Smooth muscle cell (in vitro differentiated cells): Measurements from ENCODE around the gene ANO7. TPM values are rescaled to one million over a fixed set of nuclear protein-coding genes. Genes with fewer than 3 reads are reported as not detected.

Source experiments
- DNase-seq: peaks from one replicate; lab custom pipeline; 2025; ENCODE audit not compliant: unreplicated experiment; lab: John Stamatoyannopoulos, UW
- H2AFZ ChIP-seq: fragments of 200-600 bp; sonication (generic); 2 replicates; pipeline ENCODE4 v1.6.0; 2016; ENCODE audit warnings: antibody characterized with exemption, low read depth, mild to moderate bottlenecking
- H3F3A ChIP-seq: fragments of 200-600 bp; sonication (generic); 2 replicates; pipeline ENCODE4 v1.6.0; 2017; ENCODE audit warnings: antibody characterized with exemption, low read depth
- H3K27ac ChIP-seq: fragments of 200-600 bp; sonication (generic); 2 replicates; pipeline ENCODE4 v1.5.1; 2016; ENCODE audit warnings: low read depth, mild to moderate bottlenecking
- H3K27me3 ChIP-seq: fragments of 200-600 bp; sonication (generic); 2 replicates; pipeline ENCODE4 v1.6.1; 2016; ENCODE audit warnings: low read depth, mild to moderate bottlenecking
- H3K36me3 ChIP-seq: fragments of 200-600 bp; sonication (generic); 2 replicates; pipeline ENCODE4 v1.5.1; 2016; ENCODE audit warnings: low read depth
- H3K4me1 ChIP-seq: fragments of 200-600 bp; sonication (generic); 2 replicates; pipeline ENCODE4 v1.5.1; 2016; ENCODE audit warnings: low read depth
- H3K4me2 ChIP-seq: fragments of 200-600 bp; sonication (generic); 2 replicates; pipeline ENCODE4 v1.6.0; 2016; ENCODE audit warnings: mild to moderate bottlenecking
- H3K4me3 ChIP-seq: fragments of 200-600 bp; sonication (generic); 2 replicates; pipeline ENCODE4 v1.5.1; 2016; ENCODE audit warnings: mild to moderate bottlenecking
- H3K79me2 ChIP-seq: fragments of 200-600 bp; sonication (generic); 2 replicates; pipeline ENCODE4 v1.6.0; 2016; ENCODE audit warnings: low read depth, mild to moderate bottlenecking
- H3K9ac ChIP-seq: fragments of 200-600 bp; sonication (generic); 2 replicates; pipeline ENCODE4 v1.6.0; 2016; ENCODE audit warnings: low read depth
- H3K9me3 ChIP-seq: fragments of 200-600 bp; sonication (generic); replicated peaks from 2 replicates; pipeline ENCODE4 v1.5.1; 2016; ENCODE audit warnings: low read depth
- H4K20me1 ChIP-seq: fragments of 200-600 bp; sonication (generic); 2 replicates; pipeline ENCODE4 v1.6.0; 2016; ENCODE audit warnings: low read depth
- WGBS: methylation state at CpG from one replicate; pipeline ENCODE4 v1.1.7; 2016; ENCODE audit warnings: low lambda C conversion rate; 5-methylcytosine and 5-hydroxymethylcytosine counted together
- polyA plus RNA-seq: library from polyadenylated mRNA; unstranded; fragments of >200 nt; fragmentation: Nextera tagmentation; extraction: Ambion mirVana; gene quantifications from 2 replicates; pipeline ENCODE4 v1.2.1, GENCODE V29; 2016
- total RNA-seq: library from RNA; depleted of rRNA; stranded (reverse); fragments of >200 nt; gene quantifications from 2 replicates; pipeline ENCODE4 v1.2.3, GENCODE V29; 2014
- TF ChIP-seq, protein P1 (sequence below): fragments of 200-600 bp; sonication (generic); IDR thresholded peaks from 2 replicates; pipeline ENCODE4 v1.5.1; 2017; ENCODE audit warnings: borderline replicate concordance, mild to moderate bottlenecking, antibody characterized with exemption; ENCODE audit not compliant: insufficient read depth, poor library complexity, severe bottlenecking

ANO7 gene
- total and polyA plus RNA-seq, 2 experiments from 2014 or later, result 1.3 to 1.4 TPM

- Histone ChIP-seq H3K36me3 (no peaks in the 10 kb centered on the region), H3K9me3 (no peaks in the 10 kb centered on the region), H3K9ac (no peak overlapping the region), H3K27me3 (no peaks in the 10 kb centered on the region), H3K4me3 (no peak overlapping the region), H2AFZ (no peak overlapping the region), H3K4me2 (no peak overlapping the region), H3K79me2 (no peaks in the 10 kb centered on the region), H3K4me1 (no peaks in the 10 kb centered on the region), H3F3A (no peaks in the 10 kb centered on the region), H4K20me1 (no peaks in the 10 kb centered on the region), H3K27ac (no peak overlapping the region)
- DNase-seq, result no peak
- TF ChIP-seq, protein P1, sequence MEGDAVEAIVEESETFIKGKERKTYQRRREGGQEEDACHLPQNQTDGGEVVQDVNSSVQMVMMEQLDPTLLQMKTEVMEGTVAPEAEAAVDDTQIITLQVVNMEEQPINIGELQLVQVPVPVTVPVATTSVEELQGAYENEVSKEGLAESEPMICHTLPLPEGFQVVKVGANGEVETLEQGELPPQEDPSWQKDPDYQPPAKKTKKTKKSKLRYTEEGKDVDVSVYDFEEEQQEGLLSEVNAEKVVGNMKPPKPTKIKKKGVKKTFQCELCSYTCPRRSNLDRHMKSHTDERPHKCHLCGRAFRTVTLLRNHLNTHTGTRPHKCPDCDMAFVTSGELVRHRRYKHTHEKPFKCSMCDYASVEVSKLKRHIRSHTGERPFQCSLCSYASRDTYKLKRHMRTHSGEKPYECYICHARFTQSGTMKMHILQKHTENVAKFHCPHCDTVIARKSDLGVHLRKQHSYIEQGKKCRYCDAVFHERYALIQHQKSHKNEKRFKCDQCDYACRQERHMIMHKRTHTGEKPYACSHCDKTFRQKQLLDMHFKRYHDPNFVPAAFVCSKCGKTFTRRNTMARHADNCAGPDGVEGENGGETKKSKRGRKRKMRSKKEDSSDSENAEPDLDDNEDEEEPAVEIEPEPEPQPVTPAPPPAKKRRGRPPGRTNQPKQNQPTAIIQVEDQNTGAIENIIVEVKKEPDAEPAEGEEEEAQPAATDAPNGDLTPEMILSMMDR, result no peak
- WGBS, result 92% methylated on average over 14 of the region's 15 CpGs
Measured at GRCh38 chr2:241189856-241190201, 1.4 kb downstream of the ANO7 start.

DNA sequence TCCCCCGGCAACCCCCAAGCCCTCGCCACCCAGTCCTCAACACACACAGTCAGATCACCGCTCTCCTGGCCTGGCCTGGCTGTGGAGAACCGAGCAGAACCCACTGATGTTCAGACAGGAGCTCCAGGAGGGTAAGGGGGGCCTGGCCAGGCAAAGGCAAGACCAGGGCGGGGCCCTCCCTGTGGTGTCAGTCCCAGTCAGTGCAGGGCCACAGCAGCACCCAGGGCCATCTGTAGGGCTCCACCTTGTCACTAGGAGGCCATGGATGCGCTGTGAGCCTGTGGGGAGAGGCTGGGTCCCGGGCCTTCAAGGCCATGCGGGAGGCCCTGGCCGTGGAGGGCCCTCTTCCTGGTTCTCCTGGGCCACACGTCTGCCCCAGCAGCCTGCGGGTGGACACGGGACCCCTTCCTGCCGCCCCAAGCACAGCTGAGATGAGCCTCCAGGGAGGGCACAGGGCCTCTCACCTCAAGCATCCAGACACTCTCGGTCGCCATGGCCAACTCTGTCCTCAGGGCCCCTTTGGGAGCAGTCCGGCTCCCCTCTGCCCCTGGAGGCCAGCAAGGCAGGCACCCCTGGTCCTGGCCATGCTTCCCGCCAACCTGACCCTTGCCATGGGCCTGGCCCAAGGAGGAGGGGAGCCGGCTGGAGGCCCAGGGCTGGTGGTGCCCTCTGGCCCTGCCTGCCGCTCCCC is 2.0 kb downstream of the ANO7 start:
- Histone ChIP-seq H3K9me3 (no peaks in the 10 kb centered on the region), H2AFZ (no peak overlapping the region), H3K9ac (no peak overlapping the region), H3K27ac (no peak overlapping the region), H3K4me2 (no peak overlapping the region), H3K4me1 (no peaks in the 10 kb centered on the region), H3K4me3 (no peak overlapping the region), H3K79me2 (no peaks in the 10 kb centered on the region), H3K27me3 (no peaks in the 10 kb centered on the region), H4K20me1 (no peaks in the 10 kb centered on the region), H3F3A (no peaks in the 10 kb centered on the region), H3K36me3 (no peaks in the 10 kb centered on the region)
- 97% methylated on average over 18 of the region's 19 CpGs for WGBS
- no peak for DNase-seq
- TF ChIP-seq, protein P1, result no peak

GRCh38 chr2:241191081-241191480 is 2.6 kb downstream of the ANO7 start:
- Histone ChIP-seq H2AFZ (no peak overlapping the region), H3K27me3 (no peaks in the 10 kb centered on the region), H3K79me2 (no peaks in the 10 kb centered on the region), H3K36me3 (no peaks in the 10 kb centered on the region), H3K4me2 (no peak overlapping the region), H3F3A (no peaks in the 10 kb centered on the region), H4K20me1 (no peaks in the 10 kb centered on the region), H3K4me3 (no peak overlapping the region), H3K9ac (no peak overlapping the region), H3K9me3 (no peaks in the 10 kb centered on the region), H3K27ac (no peak overlapping the region), H3K4me1 (no peaks in the 10 kb centered on the region)
- 94% methylated on average over 7 of the region's 14 CpGs for WGBS
- no peak for DNase-seq
- TF ChIP-seq, protein P1, result no peak

- TF ChIP-seq, protein P1, result no peak
- H4K20me1 ChIP-seq, result no peaks in the 10 kb centered on the region
Measured at GRCh38 chr2:241193271-241193670, 4.8 kb downstream of the ANO7 start.

More at GRCh38 chr2:241193271-241193670, 4.8 kb downstream of the ANO7 start:
- no peaks in the 10 kb centered on the region for H3K4me1 ChIP-seq
- H2AFZ ChIP-seq, result no peak overlapping the region
- no peaks in the 10 kb centered on the region for H3K27me3 ChIP-seq
- no peak for DNase-seq
- H3K9ac ChIP-seq, result no peak overlapping the region
- H3K36me3 ChIP-seq, result no peaks in the 10 kb centered on the region
- 85% methylated on average over 8 of the region's 8 CpGs for WGBS
- H3F3A ChIP-seq, result no peaks in the 10 kb centered on the region
- H3K4me3 ChIP-seq, result no peak overlapping the region
- H3K9me3 ChIP-seq, result no peaks in the 10 kb centered on the region
- H3K4me2 ChIP-seq, result no peak overlapping the region
- H3K79me2 ChIP-seq, result no peaks in the 10 kb centered on the region
- no peak overlapping the region for H3K27ac ChIP-seq
